ENCODE measurements around the gene ERBB4.

- TF ChIP-seq CTCF (IDR thresholded peaks at IDR 0.05), result no peak
- TF ChIP-seq POLR2AphosphoS5 (IDR thresholded peaks at IDR 0.05), result no peak
- no peak for TF ChIP-seq EP300 (IDR thresholded peaks at IDR 0.05)
These were observed 771.9 kb downstream of the ERBB4 start for GRCh38 chr2:211766689-211767088.
